NCI-H2107 (cell line): ENCODE results near the gene MAST4.

Source experiments
- DNase-seq: peaks from one replicate; lab custom pipeline; 2025; lab: John Stamatoyannopoulos, UW

MAST4 gene

DNA sequence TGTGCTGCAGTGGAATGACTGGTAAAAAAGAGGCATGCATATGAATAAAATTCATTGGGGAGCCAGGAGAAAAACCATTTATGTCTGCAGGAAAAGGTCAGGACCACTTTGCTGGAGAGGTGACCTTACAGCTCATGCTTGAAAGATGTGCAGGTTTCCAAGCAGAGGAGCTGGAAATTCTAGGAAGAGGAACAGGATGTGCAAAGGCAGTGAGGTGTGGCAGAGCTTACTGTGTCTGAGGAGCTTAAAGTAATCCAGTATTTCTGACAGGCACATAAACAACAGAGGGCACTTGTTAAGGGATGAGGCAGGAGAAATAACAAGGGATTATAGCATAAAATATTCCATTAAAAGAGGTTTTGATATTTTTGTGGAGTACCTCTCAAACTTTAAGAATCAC lies 397.3 kb downstream of the MAST4 start:
- DNase-seq, result no peak

DNA sequence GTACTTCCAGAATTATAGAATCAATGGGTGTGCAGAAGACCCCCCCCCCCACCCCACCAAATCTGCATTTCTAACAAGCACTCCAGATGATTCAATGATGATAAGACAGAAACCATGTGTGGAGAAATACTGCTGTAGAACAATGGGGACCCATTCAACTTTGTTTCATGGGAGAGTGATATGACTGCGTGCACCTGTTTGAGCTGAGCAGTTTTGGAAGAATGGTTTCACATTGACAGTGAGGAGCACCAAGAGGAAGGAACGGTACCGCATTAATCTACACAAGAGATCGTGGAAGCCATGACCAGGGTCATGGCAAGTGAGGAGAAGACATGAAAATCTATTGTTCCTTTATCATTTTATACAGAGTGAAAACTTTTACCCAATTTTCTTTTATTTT lies 397.7 kb downstream of the MAST4 start:
- no peak for DNase-seq

DNA sequence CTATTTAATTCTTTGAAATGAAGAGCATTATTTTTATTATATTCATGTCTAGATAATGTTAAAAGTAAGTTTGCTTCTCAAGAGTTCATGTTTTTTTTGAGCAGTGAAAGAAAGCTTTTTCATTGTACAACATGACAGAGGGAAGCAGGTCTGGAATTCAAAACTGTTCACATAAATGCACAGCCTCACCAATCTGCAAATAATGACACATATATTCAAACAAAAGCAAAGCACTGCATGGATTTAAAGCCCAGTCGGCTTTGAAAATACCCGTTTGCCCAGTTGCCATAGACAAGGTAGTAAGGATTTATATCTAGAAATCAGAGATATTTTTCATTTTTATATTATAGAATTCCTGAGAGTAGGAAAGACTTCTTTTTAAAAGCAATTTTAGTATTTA lies 398.6 kb downstream of the MAST4 start:
- DNase-seq, result no peak

DNA sequence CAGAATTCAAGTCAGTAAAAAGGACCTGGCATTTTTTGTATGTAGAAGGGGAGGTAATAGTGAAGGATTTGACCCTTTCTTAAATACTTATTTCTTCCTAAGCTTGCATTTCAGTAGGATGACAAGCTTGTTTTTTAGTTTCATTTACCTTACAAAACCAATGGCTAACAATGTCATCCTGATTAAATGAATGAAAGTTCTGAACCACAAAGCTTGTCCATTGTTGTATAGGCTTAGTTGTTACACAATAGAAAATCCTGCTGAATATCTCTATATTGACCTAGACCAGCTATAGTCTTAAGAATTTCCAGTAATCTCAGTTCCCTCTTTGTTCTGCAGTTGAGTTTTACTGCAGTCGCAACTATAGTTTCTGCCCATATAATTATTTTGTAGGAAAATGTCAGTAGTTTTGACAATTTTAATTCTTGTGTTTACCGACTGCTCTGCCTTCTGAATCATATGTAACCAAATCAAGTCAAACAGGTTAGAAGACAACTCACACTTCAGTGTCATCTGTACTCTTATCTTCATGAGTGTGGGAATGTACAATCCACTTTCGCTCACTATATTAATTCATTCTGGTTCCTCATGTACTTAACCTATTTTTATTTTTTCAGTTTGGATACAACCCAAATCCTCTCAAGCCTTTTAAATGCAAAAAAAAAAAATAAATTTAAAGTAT lies 404.7 kb downstream of the MAST4 start:
- no peak for DNase-seq

DNA sequence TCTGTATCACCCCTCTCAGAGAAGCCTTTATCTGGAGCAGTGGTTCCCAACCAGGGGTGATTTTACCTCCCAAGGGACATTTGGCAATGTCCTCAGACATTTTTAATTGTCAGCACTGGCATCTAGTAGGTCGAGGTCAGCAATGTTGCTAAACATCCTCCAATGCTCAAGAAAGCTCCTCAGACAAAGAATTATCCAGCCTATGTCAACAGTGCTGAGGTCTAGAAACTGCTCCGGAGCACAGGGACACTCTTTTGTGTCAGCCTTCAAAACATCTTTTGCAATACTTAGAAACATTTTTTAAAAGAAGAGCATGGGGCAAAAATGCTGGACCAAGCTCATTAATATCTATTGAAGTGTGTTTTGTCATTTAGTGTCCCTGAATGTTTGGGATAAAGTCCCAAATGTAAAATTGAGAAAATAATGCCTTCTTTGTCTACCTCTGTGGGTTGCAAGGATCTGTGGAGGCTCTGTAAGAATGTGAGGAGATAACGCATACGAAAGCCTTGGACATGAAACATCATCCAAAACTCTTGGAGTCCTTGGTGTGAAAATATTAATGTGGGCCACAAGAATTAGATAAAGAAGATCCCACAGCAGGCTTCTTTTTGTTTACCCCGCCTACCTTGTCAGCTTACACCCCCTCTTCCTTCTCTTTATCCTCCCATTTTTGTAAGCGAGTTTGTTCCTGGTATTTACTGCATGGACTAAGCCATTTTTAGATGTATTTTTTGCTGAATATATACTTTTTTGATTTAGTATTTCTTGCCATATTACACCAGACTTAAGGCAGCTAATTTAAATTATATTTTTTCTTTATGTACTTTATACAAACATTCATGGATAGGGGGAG lies 406.9 kb downstream of the MAST4 start:
- DNase-seq, result no peak

DNA sequence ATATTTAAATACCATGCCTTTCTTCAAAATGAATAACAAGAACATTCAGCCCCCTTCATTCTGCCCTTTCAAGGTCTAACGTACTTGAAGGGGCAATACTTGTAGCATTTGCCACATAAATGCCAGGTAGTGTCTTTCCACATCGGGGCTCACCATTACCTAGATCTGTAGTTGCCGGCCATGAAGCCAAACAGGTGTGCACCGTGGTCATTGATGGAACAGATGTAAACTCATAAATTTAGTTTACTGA lies 407.4 kb downstream of the MAST4 start:
- DNase-seq, result no peak

DNA sequence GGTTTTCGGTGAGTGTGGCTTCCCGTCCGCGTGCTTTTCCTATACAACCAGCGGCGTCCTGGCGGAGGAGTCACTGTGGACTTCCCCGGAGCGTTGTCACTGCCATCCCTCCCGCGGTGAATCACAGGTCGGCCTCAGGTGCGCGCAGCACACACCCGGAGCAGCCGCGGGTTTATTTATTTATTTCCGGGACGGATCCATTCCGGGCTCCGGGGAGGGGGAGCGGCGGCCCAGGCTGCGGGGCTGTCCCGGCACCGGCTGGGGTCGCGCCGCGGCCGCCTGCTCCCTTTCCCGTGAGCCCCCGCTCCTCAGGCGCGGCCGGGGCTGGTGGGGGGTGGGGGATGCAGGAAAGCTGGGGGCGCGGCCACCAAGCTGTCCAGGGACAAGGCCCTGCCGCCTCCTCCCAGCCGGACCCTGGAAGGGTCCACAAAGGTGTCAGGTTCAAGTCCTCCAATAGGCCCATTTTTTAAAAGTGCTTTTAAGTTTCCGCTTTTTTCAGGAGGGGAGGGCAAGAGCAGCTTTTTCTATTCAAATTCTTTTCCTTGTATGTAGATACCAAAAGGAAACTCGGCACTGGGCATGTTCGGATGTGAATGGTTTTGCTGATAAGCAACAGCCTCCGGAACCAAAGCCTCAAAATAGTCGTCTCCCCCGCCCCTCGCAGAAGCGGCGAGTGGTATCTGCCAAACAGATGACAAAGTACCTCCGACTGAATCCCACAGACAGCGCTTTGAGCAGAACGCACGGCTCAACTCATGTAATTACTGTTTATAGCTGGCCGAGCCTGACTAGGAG lies 407.9 kb downstream of the MAST4 start:
- DNase-seq, result peak; percentile 58

DNA sequence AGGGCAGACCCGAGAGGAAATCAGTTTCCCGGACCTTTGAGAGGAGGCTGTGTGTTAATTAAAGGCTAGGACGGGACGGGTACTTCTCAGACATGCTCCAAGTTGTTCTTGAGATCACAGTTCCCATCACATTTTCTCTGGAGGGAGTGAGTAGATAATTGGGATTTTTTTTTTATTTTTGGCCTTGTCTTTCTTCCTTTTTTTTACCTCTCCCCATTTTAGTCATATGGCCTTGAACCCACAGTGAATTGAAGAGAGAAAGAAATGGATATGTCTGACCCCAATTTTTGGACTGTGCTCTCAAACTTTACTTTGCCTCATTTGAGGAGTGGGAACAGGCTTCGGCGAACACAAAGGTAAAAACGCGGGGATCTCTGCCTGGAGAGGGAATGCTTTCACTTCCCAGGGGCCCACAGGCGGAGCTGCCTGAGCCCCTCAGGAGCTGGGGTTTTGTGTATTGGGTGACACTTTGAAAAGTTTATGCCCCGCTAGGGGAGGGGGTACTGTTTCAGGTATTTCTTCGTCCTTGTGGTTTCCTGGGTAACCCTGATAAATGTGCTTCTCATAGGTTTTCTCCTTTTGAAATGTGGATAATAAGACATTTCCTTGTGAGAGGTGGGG lies 408.6 kb downstream of the MAST4 start:
- no peak for DNase-seq

DNA sequence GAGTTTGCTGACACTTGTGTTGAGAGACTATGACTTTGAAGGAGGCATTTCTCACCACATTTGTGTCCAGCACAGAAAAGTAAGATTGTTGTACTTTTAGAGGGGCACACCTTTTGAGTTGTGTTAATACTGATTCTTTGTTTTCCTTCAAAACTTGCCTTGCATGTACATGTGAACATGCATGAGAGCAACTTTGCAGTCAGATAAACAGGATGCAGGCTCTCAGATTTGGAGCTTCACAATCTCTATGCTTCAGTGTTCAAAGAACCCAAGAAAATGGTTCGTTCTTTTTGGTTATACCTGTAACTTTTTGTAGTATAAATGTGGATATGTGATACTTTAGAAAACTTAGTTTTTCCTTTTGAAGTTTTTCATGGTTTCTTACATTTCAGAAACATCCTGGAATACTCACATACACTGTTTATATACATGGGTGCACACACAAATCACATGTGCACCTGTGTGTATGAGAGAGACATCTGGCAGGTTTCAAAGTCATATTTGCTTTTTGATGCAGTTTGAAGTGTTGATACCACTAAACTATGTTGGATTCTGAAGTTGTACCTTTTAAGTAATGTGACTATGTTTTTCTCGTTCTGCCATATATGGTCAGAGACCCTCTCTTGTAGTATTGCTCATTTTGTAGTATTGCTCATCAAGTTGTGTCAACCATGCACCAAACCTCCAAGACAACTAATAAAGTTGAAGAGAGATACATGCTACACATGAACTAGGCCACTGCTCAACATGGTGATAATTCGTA lies 409.7 kb downstream of the MAST4 start:
- DNase-seq, result no peak

DNA sequence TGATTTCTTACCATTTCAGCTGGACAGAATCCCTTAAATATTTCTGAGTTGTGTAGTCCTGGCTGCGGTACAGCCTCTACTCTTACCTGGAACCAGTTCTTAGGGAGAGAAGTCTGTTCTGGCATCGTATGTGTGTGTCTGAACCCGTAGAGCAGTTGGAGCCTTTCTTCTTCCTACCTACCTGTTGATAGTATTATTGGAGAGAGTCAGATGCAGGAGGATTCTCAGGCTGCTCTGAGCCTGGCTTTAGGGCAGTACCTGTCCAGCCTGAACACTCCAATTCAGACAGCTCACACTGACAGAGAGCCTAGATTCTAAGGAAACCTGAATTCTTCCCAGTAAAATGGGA lies 410.3 kb downstream of the MAST4 start:
- no peak for DNase-seq

DNA sequence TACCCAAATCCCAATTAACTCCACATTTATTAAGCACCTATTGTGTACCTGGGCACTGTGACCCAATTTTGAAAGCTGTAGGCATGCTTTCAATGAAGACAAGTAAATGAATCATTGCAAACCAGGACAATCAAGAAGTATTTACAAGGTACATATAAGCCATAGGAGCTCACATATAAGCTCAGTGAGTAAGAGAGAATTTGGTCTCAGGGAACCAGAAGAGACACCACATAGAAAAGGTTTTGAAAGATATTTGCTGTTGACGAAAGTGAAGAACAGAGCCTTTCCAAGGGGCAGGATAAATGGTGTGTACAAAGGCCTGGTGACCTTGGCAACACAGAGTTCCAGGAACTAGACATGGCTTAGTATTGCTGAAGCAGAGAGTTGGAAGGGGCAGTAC lies 412.8 kb downstream of the MAST4 start:
- DNase-seq, result no peak

DNA sequence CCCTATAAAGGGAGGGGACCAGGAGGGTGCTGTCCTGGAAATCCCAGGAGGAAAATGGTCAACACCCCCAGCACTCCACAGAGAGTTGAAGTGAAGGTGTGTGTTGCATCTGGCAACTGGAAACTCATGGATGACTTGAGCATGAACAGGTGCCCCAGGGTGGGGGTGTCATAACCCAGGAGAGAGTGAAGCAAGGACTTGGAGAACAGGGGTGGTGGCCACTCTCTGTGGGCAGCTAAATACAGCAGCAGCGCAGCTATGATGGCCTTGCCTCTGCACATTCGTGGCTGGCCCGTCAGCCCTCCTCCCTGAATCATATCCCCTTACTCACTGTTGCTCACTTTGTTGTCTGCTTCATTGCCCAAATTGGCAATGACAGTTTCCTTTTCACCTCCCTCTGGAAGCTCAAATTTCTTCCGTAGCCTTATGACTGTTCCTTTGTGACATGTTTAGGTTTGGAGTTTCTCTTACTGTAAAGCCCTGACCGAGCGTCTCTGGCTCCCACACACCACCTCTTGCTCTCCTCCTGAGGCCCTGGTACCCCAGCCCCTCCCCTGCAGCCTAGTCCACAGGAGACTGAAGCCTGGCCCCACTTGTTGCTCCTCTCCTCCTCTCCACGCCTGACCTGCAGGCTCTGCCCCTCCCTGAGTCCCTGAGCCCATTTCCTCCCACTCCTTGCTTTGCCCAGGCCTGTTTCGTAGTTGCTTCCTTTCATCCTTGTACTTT lies 414.7 kb downstream of the MAST4 start:
- DNase-seq, result no peak

DNA sequence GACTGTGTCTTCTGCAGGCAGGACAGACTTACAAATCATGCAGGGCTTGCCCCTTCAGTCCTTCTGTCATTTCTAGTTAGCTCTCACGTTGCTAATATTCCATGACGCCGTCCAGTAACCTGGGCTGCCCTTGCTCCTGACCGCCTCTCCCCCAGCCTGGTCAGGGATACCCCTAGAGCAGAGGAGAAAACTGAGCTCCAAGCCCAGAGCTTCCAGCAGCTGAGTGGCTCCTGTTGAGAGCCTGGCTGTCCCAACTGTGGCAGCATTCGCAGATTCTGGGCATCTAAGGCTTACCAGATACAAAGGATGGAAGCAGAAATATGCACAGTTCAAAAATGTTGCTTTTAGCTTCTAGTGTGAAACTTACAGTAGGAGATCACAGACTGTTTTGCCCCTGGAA lies 415.2 kb downstream of the MAST4 start:
- DNase-seq, result no peak

DNA sequence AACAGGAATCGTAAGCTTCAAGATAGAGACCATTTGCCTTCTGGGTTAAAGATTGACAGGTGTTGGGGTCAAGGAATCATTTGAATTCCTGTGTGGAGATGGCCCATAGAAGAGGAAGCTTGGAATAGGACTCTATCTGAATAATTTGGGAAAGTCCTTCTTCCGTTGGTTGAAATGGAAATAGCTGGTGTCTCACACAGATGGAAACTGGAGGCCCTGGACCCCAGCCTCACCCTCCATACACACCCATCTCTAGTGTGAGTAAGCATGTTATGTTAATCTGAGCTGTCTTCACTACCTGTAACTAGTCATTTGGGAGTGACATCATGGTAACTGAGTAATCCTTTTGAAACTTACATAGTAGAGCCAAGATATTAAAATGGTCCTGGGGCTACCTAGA lies 416.0 kb downstream of the MAST4 start:
- no peak for DNase-seq

DNA sequence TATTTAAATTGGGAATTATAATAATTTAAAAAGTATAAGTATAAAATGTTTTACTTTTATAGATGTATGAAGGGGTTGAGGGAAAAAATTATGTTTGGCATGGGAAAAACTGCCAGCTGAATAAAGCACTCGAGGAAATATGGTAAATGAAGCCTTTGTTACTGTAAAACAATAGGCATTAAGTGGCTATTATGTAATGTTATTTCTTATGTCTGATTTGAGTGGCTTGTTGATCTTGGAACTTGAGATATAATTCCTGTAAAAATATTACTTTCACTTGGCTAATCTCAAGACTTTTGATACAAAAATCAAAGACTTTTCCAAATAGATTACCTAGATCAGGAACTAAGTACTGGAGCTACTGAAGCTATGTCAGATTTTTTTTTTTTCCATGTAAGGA lies 417.5 kb downstream of the MAST4 start:
- DNase-seq, result no peak

DNA sequence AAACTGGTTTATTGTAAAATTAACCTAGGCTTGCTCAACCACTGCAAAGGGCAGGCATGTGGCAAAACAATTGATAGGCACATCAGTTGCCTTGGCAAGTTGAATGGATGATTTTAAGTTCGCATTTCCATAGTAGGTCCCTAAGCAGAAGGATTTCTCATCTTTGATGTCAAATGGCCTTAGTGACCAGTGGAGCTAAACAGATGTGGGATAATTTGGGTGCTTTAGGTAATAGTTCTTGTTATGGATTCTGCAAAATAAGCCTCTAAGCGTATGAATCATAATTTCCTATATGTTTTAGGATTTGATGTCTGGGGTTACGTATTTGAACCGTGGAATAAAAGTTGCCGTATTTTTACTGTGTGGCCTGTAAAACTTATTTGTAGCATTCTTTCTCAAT lies 418.0 kb downstream of the MAST4 start:
- DNase-seq, result no peak

DNA sequence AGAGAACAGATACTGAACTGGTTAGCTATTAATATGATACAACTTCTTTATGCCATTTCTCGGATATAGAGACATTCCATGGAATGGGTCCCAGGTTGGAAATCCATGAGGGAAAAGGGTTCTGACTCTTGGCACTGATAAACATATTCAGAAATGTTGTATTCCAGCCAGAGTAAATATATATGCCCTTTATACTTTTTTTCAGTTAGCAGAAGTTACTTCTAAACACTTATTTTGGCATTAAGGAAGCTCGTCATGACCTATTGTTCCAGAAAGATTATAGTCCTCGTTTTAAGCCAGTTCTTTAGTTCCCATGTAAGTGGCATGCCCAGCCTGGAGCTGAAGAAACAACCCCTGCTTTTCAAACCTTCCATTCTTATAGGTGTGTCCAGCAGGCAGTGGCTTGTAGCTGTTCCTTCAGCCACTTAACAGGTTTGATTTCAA lies 418.8 kb downstream of the MAST4 start:
- no peak for DNase-seq

DNA sequence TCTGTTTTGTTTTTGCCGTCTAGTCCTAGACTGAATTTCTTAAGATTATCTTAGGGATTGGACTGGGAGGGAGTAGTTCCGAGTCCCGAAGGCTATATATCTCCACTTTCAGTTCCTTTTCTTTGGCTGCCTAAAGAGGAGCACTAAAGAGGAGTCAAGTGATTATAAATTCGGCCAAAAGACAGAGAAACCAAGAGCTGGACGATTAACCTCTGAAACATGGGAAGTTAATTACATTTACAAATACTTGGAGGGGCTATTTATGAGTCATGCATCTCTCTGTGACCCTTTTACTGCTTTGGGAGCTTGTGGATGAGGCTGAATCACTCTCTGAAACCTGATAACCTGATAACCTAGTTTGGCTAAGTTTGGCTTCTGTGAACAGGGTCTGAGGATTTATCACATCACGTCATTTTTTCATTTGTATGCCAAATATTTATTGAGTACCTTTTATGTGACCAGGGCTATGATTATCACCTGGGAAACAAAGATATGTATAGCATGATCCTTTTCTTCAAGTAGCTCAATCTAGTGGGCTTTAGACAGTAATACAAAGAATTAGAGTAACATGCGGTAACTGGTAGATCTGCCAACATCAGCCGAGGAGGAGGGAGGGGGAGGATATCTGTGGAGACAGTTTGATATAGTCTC lies 419.5 kb downstream of the MAST4 start:
- no peak for DNase-seq

DNA sequence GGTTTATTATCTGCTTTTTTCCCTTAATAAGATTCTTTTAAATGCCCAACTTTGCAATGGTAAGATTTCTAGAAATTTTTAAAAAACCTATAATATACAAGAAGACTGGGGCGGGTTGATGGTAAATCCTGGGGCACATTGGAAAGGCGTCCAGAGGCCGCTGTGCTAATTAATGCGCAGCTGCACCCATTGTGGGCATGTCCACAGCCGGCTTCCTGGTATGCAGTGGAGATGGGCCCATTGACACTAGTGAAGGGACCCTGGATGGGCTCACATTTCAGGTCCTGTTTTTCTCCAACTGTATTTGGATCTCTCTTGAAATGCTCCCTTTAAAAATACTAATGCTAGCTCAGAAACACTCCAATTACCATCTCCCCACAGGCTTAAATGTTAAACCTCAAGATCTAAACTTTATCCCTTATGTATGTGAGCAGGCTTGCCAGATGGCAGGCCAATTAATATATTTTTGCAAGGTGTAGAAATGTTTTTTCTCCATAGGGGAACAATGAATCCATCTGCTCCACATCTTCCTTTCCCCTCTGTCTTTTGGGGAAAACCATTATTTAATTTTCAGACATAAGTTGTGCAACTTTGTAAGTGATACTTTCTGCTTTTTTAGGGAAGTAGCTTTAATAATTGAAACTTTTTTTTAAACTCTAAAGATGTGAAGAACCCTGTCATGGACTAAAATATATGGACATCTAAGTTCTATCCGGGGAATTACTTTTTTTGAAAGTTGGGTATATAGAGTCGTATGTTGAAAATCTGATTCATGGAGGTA lies 423.1 kb downstream of the MAST4 start:
- no peak for DNase-seq

DNA sequence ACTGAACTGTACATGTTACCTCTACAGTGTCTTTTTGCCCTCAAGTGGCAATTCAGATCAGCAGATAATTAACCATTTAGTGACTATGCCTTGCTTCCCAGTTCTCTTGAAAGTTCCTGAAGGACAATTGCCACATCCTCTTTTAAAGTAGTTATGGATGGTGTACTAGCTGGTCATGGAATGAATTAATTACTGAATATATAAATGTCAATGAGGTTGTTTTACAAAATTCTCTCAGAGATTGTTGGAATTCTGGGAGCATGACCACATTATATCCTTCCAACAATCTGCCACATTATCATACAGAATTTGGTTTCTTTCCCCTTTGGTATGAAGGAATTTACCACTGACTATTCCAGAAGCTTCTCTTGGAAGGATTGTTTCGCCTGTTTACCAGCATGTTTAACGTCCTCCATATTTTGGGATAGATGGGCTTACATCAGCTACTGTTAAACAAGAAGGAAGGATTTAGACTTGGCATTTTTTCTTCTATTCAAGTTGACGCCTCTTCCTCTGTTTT lies 424.0 kb downstream of the MAST4 start:
- no peak for DNase-seq
